SH-SY5Y (cell line): ENCODE data around the gene OCA2.

Experiments
- GATA2 ChIP-seq: IDR thresholded peaks from 2 replicates; pipeline ENCODE4 v1.6.1; 2011; ENCODE audit warnings: mild to moderate bottlenecking, low read depth, low read length
- GATA3 ChIP-seq: IDR thresholded peaks from 2 replicates; pipeline ENCODE4 v1.6.1; 2011; ENCODE audit warnings: low read depth, mild to moderate bottlenecking, low read length, moderate library complexity

- TF ChIP-seq GATA2: no peak
- no peak for TF ChIP-seq GATA3
Measured at GRCh38 chr15:28033443-28033842, 65.7 kb downstream of the OCA2 start.
